Activated CD8-positive, alpha-beta memory T cell treated with anti-CD3 and anti-CD28 coated beads for 4 hours (primary cell): ENCODE measurements around the gene SMOC2.

Source experiments
- DNase-seq, 2 donors: peaks; one replicate each; pipeline ENCODE4 v3.0.0-alpha.2; 2020; ENCODE audit warnings: low read depth in 2 of 2

SMOC2 gene

GRCh38 chr6:168442646-168443045, 1.7 kb downstream of the SMOC2 start:
- DNase-seq, result no peak

DNA sequence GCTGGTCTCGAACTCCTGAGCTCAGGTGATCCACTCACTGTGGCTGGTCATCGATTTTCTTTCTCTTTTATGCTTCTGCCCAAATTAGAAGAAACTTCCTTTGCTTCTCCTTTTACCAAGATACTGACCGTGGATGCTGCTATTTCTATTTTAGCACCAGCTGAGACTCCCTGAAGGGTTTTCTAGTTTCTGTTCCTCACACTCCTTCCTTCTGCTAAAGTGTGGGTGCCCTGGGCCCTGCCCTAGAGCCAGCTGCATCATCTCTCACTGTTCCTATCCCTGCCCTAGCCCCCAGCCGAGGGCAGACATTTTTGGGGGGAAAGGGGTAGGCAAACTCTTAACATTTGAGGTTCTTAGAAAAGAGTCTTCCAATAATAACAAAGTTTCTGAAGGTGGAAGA, 6.3 kb downstream of the SMOC2 start:
- DNase-seq, result no peak

- no peak for DNase-seq
These were observed 6.7 kb downstream of the SMOC2 start for GRCh38 chr6:168447700-168448099.

DNA sequence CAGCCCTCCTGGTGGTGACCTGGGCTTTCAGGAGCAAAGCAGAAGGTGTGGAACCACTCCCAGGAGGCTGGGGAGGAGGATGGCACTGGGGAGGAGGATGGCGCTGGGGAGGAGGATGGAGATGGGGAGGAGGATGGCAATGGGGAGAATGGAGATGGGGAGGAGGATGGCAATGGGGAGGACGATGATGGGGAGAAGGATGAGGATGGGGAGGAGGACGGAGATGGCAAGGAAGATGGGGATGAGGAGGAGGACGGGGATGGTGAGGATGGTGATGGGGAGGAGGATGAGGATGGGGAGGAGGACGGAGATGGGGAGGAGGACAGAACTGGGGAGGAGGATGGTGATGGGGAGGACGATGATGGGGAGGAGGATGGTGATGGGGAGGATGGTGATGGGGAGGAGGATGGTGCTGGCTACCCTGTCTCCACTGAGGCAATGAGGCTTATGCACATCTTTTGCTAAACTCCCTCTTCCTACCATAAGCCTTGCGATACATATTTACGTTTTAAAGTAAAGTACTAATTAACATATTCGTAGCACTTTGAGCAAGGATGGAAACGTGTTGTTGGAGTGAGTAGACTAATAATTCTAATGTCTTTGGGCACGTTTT, 7.4 kb downstream of the SMOC2 start:
- no peak for DNase-seq

GRCh38 chr6:168450917-168451316, 9.9 kb downstream of the SMOC2 start:
- no peak for DNase-seq

GRCh38 chr6:168451805-168452517, 11.0 kb downstream of the SMOC2 start:
- no peak for DNase-seq

DNA sequence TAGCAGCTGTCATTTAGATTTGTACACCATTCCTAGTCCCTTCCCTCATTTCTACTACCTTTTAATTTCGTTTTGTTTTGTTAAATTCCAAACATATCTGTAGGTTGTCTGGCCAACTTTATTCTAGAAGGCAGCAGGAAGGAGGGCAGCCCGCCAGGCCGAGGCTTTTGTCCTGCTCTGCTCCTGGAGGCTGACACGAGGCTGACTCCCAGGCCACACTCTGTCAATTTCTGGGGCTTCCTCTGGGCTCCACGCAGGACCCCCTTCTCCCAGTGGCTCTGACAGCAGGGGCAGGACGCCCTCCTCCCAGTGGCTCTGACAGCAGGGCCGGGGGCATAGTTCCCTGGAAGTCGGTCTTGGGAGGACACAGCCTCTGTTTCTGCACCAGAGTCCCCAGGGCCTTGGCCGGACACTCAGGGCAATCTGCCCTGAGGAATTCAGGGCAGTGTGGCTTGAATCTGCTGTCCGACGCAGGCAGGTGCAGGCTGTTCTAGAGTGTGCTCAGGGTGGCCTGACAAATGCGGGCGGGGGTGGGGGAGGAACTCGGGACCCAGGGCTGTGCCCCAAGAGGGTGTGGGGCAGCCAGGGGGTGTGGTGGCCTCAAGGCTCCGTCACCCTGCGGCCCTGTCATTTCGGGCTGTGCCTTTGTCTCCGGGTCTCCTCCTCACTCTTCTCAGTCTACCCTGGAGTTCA, 11.8 kb downstream of the SMOC2 start:
- no peak for DNase-seq

DNA sequence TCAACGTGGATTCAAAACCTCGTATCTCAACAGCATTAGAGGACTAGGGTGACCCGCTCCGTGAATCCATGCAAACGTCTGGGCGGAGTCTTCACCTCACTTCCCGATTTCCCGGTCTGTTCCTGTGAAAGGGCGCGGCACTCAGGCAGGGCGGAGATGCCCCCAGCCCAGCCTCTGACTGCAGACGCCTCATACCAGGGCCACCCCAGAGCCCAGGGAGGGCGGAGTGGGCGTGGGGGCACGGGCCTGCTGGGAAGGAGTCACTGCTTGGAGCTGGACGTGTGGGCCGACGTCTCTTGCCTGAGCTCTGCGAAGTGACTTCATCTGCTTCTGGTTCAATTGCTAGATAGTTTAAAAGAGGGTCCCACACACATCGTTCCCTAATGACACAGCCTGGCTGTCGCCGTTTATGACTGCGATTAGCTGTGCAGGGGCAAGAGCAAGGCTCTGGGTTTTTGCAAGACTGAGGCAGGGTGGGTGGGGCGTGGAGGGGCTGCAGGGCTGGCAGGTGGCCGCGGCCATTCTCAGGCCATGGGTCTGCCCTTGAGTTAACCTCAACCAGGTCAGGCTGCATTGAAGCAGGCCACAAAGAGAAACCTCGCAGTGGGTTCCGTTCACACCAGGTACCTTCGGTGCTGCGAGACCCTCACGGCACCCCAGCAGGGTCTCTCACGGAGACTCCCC, 15.0 kb downstream of the SMOC2 start:
- no peak for DNase-seq

- DNase-seq, result no peak
These were observed 16.1 kb downstream of the SMOC2 start for GRCh38 chr6:168456907-168457652.

DNA sequence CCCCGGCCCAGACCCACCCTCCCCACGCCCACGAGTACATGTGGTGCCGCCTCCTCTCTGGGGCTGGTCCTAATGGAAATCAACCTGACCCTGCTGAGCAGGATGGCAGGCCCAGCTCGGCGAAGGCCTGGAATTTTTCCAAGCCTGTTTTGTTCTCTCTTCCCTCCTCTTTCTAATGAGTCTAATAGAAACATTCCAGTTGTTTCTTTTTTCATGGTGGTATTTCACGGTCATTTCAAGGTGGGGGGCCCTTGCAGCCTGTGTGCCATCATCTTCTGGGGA, 16.6 kb downstream of the SMOC2 start:
- DNase-seq, result no peak

DNA sequence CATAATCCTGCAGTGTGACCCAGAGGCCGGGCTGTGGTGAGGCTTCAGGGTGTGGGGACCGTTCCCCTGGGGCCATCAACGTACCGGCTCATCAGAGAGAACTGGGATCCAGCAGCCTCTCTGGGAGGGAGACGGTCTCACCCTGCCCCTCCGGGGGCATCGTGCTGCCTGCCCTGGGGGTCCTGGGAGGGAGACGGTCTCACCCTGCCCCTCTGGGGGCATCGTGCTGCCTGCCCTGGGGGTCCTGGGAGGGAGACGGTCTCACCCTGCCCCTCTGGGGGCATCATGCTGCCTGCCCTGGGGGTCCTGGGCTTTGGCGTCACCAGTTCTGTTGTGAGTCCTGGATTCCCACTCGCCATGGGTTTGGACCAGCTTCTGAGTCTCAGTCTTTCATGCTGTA, 17.1 kb downstream of the SMOC2 start:
- no peak for DNase-seq

DNA sequence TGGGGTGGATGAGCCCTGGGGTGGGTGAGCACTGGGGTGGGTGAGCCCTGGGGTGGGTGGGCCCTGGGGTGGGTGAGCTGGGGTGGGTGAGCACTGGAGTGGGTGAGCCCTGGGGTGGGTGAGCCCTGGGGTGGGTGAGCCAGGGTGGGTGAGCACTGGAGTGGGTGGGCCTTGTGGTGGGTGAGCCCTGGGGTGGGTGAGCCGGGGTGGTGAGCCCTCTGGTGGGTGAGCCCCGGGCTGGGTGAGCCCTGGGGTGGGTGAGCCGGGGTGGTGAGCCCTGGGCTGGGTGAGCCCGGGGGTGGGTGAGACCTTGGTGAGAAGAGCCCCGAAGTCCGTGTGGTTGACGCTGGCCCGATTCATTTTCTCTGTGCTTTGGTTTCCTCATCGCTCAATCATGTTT, 18.6 kb downstream of the SMOC2 start:
- no peak for DNase-seq

GRCh38 chr6:168462289-168462853, 21.4 kb downstream of the SMOC2 start:
- DNase-seq, result no peak

- DNase-seq, result no peak
These were observed 23.6 kb downstream of the SMOC2 start for GRCh38 chr6:168464546-168464945.

- DNase-seq, result no peak
These were observed 27.1 kb downstream of the SMOC2 start for GRCh38 chr6:168468045-168468444.

DNA sequence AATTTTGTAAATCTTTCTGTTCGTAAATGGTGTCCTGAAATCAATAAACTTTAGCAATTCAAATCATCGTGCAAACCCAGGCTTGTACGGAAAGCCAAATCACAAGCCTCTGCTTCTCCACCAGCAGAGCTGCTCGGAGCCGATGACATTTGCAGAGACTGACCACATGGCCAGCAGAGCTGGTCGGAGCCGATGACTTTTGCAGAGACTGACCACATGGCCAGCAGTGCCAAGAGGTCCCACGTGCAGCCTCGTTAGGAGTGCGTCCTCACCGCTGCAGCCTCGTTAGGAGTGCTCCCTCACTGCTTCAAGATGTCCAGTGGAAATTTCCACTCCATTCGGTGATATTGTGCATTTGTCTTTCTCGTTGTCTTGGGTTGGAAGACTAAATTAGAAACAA, 28.5 kb downstream of the SMOC2 start:
- DNase-seq, result no peak

- DNase-seq, result no peak
These were observed 28.9 kb downstream of the SMOC2 start for GRCh38 chr6:168469926-168470325.

GRCh38 chr6:168472363-168472762, 31.4 kb downstream of the SMOC2 start:
- no peak for DNase-seq

- DNase-seq, result no peak
These were observed 32.2 kb downstream of the SMOC2 start for GRCh38 chr6:168473197-168473596.

- DNase-seq, result no peak
These were observed 34.4 kb downstream of the SMOC2 start for GRCh38 chr6:168475188-168476013.

DNA sequence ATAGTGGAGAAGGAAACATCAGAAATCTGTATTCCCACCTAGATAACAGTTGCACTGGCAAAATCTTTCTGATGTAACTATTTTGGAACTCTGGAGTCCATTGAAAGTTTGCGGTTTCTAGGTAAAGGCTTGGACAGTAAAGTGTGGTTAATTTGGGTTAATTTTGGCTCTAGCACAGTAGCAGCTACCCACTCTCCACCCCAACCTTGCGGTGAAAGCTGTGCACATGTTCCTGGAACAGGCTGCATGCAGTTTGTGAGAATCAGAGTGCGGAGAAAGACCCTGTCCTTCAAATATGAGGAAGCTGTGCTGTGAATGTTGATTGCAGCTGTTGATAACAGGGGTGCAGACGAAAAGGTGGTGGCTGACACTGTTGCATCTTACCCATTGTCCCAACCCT, 38.4 kb downstream of the SMOC2 start:
- DNase-seq, result no peak
